HCT116 (cell line): ENCODE results near the gene GYPA. TPM values are rescaled to one million over a fixed set of nuclear protein-coding genes. Genes with fewer than 3 reads are reported as not detected.
"Not testable (repeated sequence)": the region's sequence is repeated elsewhere in the genome, so short reads cannot be mapped to it uniquely, and the experiment has no call there.

ENCODE experiments used
- ATAC-seq: fragments of 200-7000 bp; cut with Tn5 transposase; 2 replicates; pipeline ENCODE4 v1.9.1; 2020; ENCODE audit warnings: mild to moderate bottlenecking, moderate library complexity
- BruUV-seq: library from RNA; stranded (reverse); fragments of 400-500 nt; replicated peaks from 2 replicates; lab custom pipeline; 2021; lab: Mats Ljungman, UMichigan
- CTCF ChIA-PET: fragments of 300-600 bp; sonication (Branson Sonifier 250); formaldehyde crosslinking; loops from one replicate; lab custom pipeline; 2021; ENCODE audit warnings: antibody characterized with exemption; lab: Charles Lee
- POLR2A ChIA-PET: fragments of 300-600, 350-600 bp; sonication (Branson Sonifier 250); formaldehyde crosslinking; loops from one replicate; lab custom pipeline; 2021; ENCODE audit warnings: antibody characterized with exemption; lab: Charles Lee
- RAD21 ChIA-PET, 2 experiments: fragments of 300-600 bp; sonication (Branson Sonifier 250); formaldehyde crosslinking; loops; one replicate each; lab custom pipeline; 2023; ENCODE audit warnings: low total read pairs in 2 of 2; ENCODE audit not compliant: uncharacterized antibody in 2 of 2, unreplicated experiment in 2 of 2, low non-redundant PET in 1 of 2; lab: Charles Lee
- DNase-seq: peaks from one replicate; pipeline ENCODE4 v3.0.0-alpha.2; 2010; ENCODE audit warnings: low read depth, low spot score
- H2AFZ ChIP-seq: fragments of 200-600 bp; shearing (Covaris generic), sonication (generic); 2 replicates; pipeline ENCODE4 v1.6.1; 2017; ENCODE audit warnings: low read depth, mixed run types, mixed read lengths, antibody characterized with exemption, low read length; ENCODE audit not compliant: poor library complexity, severe bottlenecking
- H3K27ac ChIP-seq: 2 replicates; pipeline ENCODE4 v1.5.1; 2012; ENCODE audit warnings: low read depth, low read length
- H3K27me3 ChIP-seq: fragments of 200-600 bp; sonication (generic); 2 replicates; pipeline ENCODE4 v1.6.1; 2016; ENCODE audit warnings: mixed run types, low read length, mixed read lengths; ENCODE audit not compliant: insufficient read depth
- H3K36me3 ChIP-seq, 2 experiments: fragments of 200-500 bp in 1 of 2; fragments of 200-600 bp in 1 of 2; sonication (Bioruptor generic) in 1 of 2; sonication (generic) in 1 of 2; 2 replicates each; pipeline versions ENCODE4 v1.5.1 to v1.6.1; 2014 to 2016; ENCODE audit warnings: low read length in 2 of 2, inconsistent platforms in 1 of 2, mixed read lengths in 1 of 2, mixed run types in 1 of 2; ENCODE audit not compliant: insufficient read depth in 2 of 2, control insufficient read depth in 1 of 2
- H3K4me1 ChIP-seq, 2 experiments: fragments of 200-600 bp in 1 of 2; sonication (generic) in 1 of 2; 2 replicates each; pipeline versions ENCODE4 v1.5.1 to v1.6.1; 2012 to 2017; ENCODE audit warnings: low read length in 2 of 2, inconsistent platforms in 1 of 2, mild to moderate bottlenecking in 1 of 2, mixed read lengths in 1 of 2, mixed run types in 1 of 2, moderate library complexity in 1 of 2; ENCODE audit not compliant: insufficient read depth in 2 of 2, control insufficient read depth in 1 of 2
- H3K4me2 ChIP-seq: fragments of 200-600 bp; sonication (generic); 2 replicates; pipeline ENCODE4 v1.6.1; 2017; ENCODE audit warnings: mixed run types, low read length, mixed read lengths
- H3K4me3 ChIP-seq, 2 experiments: fragments of 200-600 bp in 1 of 2; sonication (generic) in 1 of 2; replicated peaks in 1 of 2; 2 replicates each; pipeline ENCODE4 v1.5.1; 2011 to 2016; ENCODE audit warnings: low read length in 2 of 2, control low read depth in 1 of 2, low read depth in 1 of 2, mild to moderate bottlenecking in 1 of 2, mixed read lengths in 1 of 2, mixed run types in 1 of 2
- H3K79me2 ChIP-seq: fragments of 200-600 bp; sonication (generic); 2 replicates; pipeline ENCODE4 v1.6.1; 2017; ENCODE audit warnings: mild to moderate bottlenecking, mixed run types, low read length, moderate library complexity, mixed read lengths; ENCODE audit not compliant: insufficient read depth
- H3K9ac ChIP-seq: fragments of 200-600 bp; sonication (generic); 2 replicates; pipeline ENCODE4 v1.6.1; 2016; ENCODE audit warnings: low read length, mixed read lengths
- H3K9me2 ChIP-seq: fragments of 200-600 bp; sonication (generic), shearing (Covaris generic); 2 replicates; pipeline ENCODE4 v1.6.1; 2017; ENCODE audit warnings: mixed run types, mild to moderate bottlenecking, moderate library complexity; ENCODE audit not compliant: insufficient read depth
- H3K9me3 ChIP-seq, 2 experiments: fragments of 200-500 bp in 1 of 2; fragments of 200-600 bp in 1 of 2; sonication (Bioruptor generic) in 1 of 2; sonication (generic) in 1 of 2; 2 replicates each; pipeline ENCODE4 v1.6.1; 2014 to 2017; ENCODE audit warnings: low read length in 2 of 2, mixed read lengths in 2 of 2, inconsistent platforms in 1 of 2, low read depth in 1 of 2, mild to moderate bottlenecking in 1 of 2, mixed run types in 1 of 2, moderate library complexity in 1 of 2; ENCODE audit not compliant: control insufficient read depth in 1 of 2, insufficient read depth in 1 of 2
- H4K20me1 ChIP-seq: fragments of 200-600 bp; sonication (generic), shearing (Covaris generic); 2 replicates; pipeline ENCODE4 v1.6.1; 2017; ENCODE audit warnings: mixed run types, mild to moderate bottlenecking, moderate library complexity; ENCODE audit not compliant: insufficient read depth
- RAD21 ChIP-seq: IDR thresholded peaks from 2 replicates; pipeline ENCODE4 v1.6.1; 2012; ENCODE audit warnings: low read depth, mild to moderate bottlenecking
- intact Hi-C: fragments of 100-400 bp; cut with micrococcal nuclease; formaldehyde crosslinking; loops from 2 replicates; pipeline ENCODE4 v1.10.0; 2022
- total RNA-seq: library from RNA; stranded (reverse); gene quantifications from one replicate; pipeline ENCODE4 v1.2.1, GENCODE V29; 2021; ENCODE audit not compliant: unreplicated experiment
- TF ChIP-seq, protein P1 (sequence below): IDR thresholded peaks from 2 replicates; pipeline ENCODE4 v1.6.1; 2012; ENCODE audit warnings: low read depth
- TF ChIP-seq, protein P2 (sequence below): IDR thresholded peaks from 2 replicates; pipeline ENCODE4 v1.6.1; 2012
- TF ChIP-seq, protein P3 (sequence below), 3 experiments: fragments of 200-600 bp in 1 of 3; sonication (generic) in 1 of 3; IDR thresholded peaks in 2 of 3; conservative IDR thresholded peaks in 1 of 3; 2 replicates each; pipeline ENCODE4 v1.5.1; 2012 to 2017; ENCODE audit warnings: low read depth in 2 of 3, low read length in 2 of 3, antibody characterized with exemption in 1 of 3, borderline replicate concordance in 1 of 3, control low read depth in 1 of 3, mild to moderate bottlenecking in 1 of 3, mixed read lengths in 1 of 3, mixed run types in 1 of 3, moderate library complexity in 1 of 3; ENCODE audit not compliant: insufficient read depth in 1 of 3

The GYPA gene
- total RNA-seq, 1 experiment from 2014 or later = not detected

DNA sequence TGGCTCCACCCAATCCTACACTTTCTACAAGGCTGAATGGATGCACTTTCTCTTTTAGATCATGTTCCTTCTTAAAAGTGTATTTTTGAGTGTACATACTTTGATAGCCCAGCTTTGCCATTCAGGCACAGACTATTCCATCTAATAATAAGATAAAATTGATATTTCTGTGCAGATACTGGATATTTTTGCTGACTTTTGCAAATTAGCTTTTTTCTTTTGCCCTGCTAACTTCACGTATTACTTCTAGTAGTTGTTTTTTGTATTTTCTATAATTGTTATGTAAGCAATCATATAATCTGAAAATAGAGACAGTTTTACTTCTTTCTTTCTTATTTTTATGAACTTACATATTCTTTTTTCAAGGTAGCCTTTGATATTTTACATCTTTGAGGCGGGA is 13.5 kb upstream of the GYPA start (continued):
- TF ChIP-seq, protein P1, sequence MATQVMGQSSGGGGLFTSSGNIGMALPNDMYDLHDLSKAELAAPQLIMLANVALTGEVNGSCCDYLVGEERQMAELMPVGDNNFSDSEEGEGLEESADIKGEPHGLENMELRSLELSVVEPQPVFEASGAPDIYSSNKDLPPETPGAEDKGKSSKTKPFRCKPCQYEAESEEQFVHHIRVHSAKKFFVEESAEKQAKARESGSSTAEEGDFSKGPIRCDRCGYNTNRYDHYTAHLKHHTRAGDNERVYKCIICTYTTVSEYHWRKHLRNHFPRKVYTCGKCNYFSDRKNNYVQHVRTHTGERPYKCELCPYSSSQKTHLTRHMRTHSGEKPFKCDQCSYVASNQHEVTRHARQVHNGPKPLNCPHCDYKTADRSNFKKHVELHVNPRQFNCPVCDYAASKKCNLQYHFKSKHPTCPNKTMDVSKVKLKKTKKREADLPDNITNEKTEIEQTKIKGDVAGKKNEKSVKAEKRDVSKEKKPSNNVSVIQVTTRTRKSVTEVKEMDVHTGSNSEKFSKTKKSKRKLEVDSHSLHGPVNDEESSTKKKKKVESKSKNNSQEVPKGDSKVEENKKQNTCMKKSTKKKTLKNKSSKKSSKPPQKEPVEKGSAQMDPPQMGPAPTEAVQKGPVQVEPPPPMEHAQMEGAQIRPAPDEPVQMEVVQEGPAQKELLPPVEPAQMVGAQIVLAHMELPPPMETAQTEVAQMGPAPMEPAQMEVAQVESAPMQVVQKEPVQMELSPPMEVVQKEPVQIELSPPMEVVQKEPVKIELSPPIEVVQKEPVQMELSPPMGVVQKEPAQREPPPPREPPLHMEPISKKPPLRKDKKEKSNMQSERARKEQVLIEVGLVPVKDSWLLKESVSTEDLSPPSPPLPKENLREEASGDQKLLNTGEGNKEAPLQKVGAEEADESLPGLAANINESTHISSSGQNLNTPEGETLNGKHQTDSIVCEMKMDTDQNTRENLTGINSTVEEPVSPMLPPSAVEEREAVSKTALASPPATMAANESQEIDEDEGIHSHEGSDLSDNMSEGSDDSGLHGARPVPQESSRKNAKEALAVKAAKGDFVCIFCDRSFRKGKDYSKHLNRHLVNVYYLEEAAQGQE = no peak
- TF ChIP-seq, protein P2, sequence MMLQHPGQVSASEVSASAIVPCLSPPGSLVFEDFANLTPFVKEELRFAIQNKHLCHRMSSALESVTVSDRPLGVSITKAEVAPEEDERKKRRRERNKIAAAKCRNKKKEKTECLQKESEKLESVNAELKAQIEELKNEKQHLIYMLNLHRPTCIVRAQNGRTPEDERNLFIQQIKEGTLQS = no peak

DNA sequence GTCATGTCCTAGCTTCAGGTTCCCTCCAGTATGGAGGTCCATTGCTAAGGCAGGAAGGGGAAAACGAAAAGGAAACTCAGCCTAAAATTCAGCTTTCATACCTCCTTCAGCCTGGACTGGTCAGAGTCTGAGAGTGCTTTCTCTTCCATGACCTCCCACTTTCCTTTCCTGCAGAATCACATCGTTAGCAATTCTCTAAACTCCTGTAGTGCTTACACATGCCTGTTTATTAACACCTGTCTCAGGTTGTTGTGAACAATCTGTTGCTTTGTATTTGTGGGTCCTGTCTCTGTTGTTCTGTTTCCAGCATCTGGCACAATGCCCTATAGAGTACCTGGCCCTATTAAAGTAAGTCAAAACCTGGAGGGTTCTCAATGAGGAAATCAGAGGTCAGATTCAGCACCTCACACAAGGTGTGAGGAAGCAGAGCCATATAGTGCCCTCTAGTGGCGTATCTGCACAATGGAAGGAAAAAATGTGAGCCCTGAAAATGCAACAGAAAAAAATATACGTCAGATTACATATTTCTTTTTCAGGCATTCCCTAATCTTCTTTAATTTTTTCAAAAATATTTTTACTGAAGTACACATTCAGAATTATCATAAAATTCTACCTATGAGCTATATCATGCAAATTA is 2.3 kb upstream of the GYPA start:
- H3K27ac ChIP-seq, H3K36me3 ChIP-seq, H2AFZ ChIP-seq, CTCF ChIA-PET, H3K9me3 ChIP-seq, POLR2A ChIA-PET, H3K4me1 ChIP-seq, H3K79me2 ChIP-seq, H4K20me1 ChIP-seq, H3K27me3 ChIP-seq, H3K9me2 ChIP-seq, BruUV-seq, H3K4me2 ChIP-seq, RAD21 ChIA-PET, H3K9ac ChIP-seq, H3K4me3 ChIP-seq: not testable (repeated sequence)
- DNase-seq = peak; percentile 13
- intact Hi-C loops = loop anchor here (5.0 kb wide), 2 partner anchors 371 to 556 kb away; no protein-coding TSS in a partner anchor
- peak; percentile 58 for TF ChIP-seq RAD21
- TF ChIP-seq, protein P3, sequence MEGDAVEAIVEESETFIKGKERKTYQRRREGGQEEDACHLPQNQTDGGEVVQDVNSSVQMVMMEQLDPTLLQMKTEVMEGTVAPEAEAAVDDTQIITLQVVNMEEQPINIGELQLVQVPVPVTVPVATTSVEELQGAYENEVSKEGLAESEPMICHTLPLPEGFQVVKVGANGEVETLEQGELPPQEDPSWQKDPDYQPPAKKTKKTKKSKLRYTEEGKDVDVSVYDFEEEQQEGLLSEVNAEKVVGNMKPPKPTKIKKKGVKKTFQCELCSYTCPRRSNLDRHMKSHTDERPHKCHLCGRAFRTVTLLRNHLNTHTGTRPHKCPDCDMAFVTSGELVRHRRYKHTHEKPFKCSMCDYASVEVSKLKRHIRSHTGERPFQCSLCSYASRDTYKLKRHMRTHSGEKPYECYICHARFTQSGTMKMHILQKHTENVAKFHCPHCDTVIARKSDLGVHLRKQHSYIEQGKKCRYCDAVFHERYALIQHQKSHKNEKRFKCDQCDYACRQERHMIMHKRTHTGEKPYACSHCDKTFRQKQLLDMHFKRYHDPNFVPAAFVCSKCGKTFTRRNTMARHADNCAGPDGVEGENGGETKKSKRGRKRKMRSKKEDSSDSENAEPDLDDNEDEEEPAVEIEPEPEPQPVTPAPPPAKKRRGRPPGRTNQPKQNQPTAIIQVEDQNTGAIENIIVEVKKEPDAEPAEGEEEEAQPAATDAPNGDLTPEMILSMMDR (IDR thresholded peaks at IDR 0.05 in 2 of 3, conservative IDR thresholded peaks at IDR 0.05 in 1 of 3; ENCODE audit: borderline replicate concordance in 1 of 3, insufficient read depth in 1 of 3, low read depth in 2 of 3, low read length in 2 of 3) = peak; percentile 37 to 62 (median 60); a peak in 5 of 6 replicates
- peak; percentile 86 for ATAC-seq
